ACC112 (cell line): ENCODE results near the gene DCAF15.
"Not testable (repeated sequence)": the region's sequence is repeated elsewhere in the genome, so short reads cannot be mapped to it uniquely, and the experiment has no call there.

Experiments
- H2AFZ ChIP-seq: fragments of 200-600 bp; sonication (generic); one replicate; pipeline ENCODE4 v1.6.0; 2017; ENCODE audit warnings: antibody characterized with exemption, low read length; ENCODE audit not compliant: unreplicated experiment
- H3K27ac ChIP-seq: fragments of 200-600 bp; sonication (generic); 2 replicates; pipeline ENCODE4 v1.5.1; 2014; ENCODE audit warnings: low read depth, mild to moderate bottlenecking, antibody characterized with exemption, low read length, moderate library complexity
- H3K27me3 ChIP-seq: fragments of 200-600 bp; sonication (generic); 2 replicates; pipeline ENCODE4 v1.6.1; 2014; ENCODE audit warnings: mild to moderate bottlenecking, antibody characterized with exemption, low read length, moderate library complexity, mixed read lengths; ENCODE audit not compliant: insufficient read depth
- H3K36me3 ChIP-seq: fragments of 200-600 bp; sonication (generic); 2 replicates; pipeline ENCODE4 v1.6.1; 2016; ENCODE audit warnings: mild to moderate bottlenecking, antibody characterized with exemption, low read length, moderate library complexity, mixed read lengths; ENCODE audit not compliant: insufficient read depth
- H3K4me1 ChIP-seq: fragments of 200-600 bp; sonication (generic); one replicate; pipeline ENCODE4 v1.6.1; 2016; ENCODE audit warnings: low read length, mixed read lengths; ENCODE audit not compliant: insufficient read depth, unreplicated experiment, control insufficient read depth
- H3K4me3 ChIP-seq: fragments of 200-600 bp; sonication (generic); 2 replicates; pipeline ENCODE4 v1.5.1; 2014; ENCODE audit warnings: mild to moderate bottlenecking, low read depth, low read length
- H3K79me2 ChIP-seq: fragments of 200-600 bp; sonication (generic); one replicate; pipeline ENCODE4 v1.6.0; 2016; ENCODE audit warnings: low read length; ENCODE audit not compliant: control insufficient read depth, unreplicated experiment, insufficient read depth

Gene DCAF15

DNA sequence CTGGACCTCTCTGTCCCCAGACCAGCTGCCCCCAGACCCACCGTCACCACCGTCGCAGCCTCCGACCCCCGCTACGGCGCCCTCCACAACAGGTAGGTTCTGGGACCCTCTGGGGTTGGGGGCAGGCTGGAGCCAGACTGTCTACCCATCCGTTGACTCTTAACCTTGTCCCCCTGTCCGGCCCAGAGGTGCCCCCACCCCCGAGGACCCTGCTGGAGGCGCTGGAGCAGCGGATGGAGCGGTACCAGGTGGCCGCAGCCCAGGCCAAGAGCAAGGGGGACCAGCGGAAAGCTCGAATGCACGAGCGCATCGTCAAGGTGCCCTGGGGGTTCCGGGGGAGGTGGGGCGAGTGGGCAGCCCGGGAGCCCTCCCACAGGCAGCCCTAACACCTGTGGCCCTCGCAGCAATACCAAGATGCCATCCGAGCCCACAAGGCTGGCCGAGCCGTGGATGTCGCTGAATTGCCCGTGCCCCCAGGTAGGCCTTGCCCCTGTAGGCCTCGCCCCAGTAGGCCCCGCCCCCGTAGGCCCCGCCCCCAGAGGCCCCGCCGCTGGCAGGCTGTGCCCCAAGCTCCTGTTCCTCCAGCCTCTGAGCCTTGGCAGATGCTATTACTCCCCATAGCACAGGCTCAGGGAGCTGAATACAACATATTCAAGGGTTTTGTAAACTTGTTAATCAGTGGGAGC is 33.4 kb upstream of the DCAF15 start:
- H3K4me3 ChIP-seq, result no peak overlapping the region
- H2AFZ ChIP-seq, result no peak overlapping the region
- no peaks in the 10 kb centered on the region for H3K27me3 ChIP-seq
- H3K27ac ChIP-seq, result no peak overlapping the region
- H3K4me1 ChIP-seq, result no peaks in the 10 kb centered on the region
- peaks cover 17% of the 10 kb centered on the region for H3K36me3 ChIP-seq
- H3K79me2 ChIP-seq, result no peaks in the 10 kb centered on the region

- peaks cover 17% of the 10 kb centered on the region for H3K36me3 ChIP-seq
- H3K79me2 ChIP-seq, result no peaks in the 10 kb centered on the region
- no peaks in the 10 kb centered on the region for H3K27me3 ChIP-seq
- no peaks in the 10 kb centered on the region for H3K4me1 ChIP-seq
- H3K4me3 ChIP-seq, result no peak overlapping the region
- H2AFZ ChIP-seq, result no peak overlapping the region
- no peak overlapping the region for H3K27ac ChIP-seq
Observed at GRCh38 chr19:13920524-13920923, 31.8 kb upstream of the DCAF15 start.

- Histone ChIP-seq H3K36me3 (peaks cover 17% of the 10 kb centered on the region), H3K79me2 (no peaks in the 10 kb centered on the region), H3K4me3 (no peak overlapping the region), H3K27me3 (no peaks in the 10 kb centered on the region), H3K27ac (no peak overlapping the region), H3K4me1 (no peaks in the 10 kb centered on the region), H2AFZ (no peak overlapping the region)
Observed at GRCh38 chr19:13920940-13921747, 31.2 kb upstream of the DCAF15 start.

DNA sequence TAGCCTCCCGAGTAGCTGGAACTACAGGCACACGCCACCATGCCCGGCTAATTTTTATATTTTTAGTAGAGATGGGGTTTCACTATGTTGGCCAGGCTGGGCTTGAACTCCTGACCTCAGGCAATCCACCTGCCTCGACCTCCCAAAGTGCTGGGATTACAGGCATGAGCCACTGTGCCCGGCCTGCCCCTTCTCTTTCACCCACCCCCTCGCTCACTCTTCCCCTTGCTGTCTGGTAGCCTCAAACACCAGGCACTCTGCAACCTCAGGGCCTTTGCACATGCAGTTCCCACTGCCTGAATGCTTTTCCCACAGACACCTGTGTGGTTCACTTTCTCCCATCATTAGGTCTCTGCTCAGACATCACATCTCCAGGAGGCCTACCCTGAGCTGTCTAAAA is 30.2 kb upstream of the DCAF15 start:
- peaks cover 17% of the 10 kb centered on the region for H3K36me3 ChIP-seq
- H3K27ac ChIP-seq, H3K4me3 ChIP-seq: not testable (repeated sequence)

GRCh38 chr19:13923194-13923987 is 28.9 kb upstream of the DCAF15 start:
- H3K27me3 ChIP-seq, result no peaks in the 10 kb centered on the region
- H3K27ac ChIP-seq, result no peak overlapping the region
- peaks cover 17% of the 10 kb centered on the region for H3K36me3 ChIP-seq
- no peak overlapping the region for H3K4me3 ChIP-seq
- H3K4me1 ChIP-seq, result no peaks in the 10 kb centered on the region
- H3K79me2 ChIP-seq, result no peaks in the 10 kb centered on the region
- no peak overlapping the region for H2AFZ ChIP-seq

More for the DNA sequence above, 30.2 kb upstream of the DCAF15 start:
- H3K79me2 ChIP-seq, H3K27me3 ChIP-seq, H3K4me1 ChIP-seq, H2AFZ ChIP-seq: not testable (repeated sequence)

- Histone ChIP-seq H3K4me3 (no peak overlapping the region), H3K4me1 (no peaks in the 10 kb centered on the region), H3K79me2 (no peaks in the 10 kb centered on the region), H2AFZ (no peak overlapping the region), H3K36me3 (peaks cover 8% of the 10 kb centered on the region), H3K27ac (no peak overlapping the region), H3K27me3 (no peaks in the 10 kb centered on the region)
Observed at GRCh38 chr19:13926010-13926409, 26.3 kb upstream of the DCAF15 start.

DNA sequence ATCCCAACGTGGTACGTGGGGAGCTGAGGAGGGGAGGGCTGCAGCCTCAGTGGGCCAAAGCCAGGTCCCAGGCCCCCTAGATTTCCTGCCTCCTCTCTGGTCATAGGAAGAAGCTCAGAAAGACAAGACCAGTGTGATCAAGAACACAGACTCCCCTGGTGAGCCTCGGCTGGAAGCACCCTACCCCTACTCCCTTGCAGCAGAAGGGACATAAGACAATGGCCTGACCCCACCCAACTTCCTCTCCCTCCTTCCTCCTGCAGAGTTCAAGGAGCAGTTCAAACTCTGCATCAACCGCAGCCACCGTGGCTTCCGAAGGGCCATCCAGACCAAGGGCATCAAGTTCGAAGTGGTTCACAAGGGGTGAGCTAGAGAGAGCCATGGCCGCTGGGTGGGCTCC is 25.6 kb upstream of the DCAF15 start:
- H3K27ac ChIP-seq, result no peak overlapping the region
- no peaks in the 10 kb centered on the region for H3K27me3 ChIP-seq
- no peak overlapping the region for H3K4me3 ChIP-seq
- no peak overlapping the region for H2AFZ ChIP-seq
- H3K79me2 ChIP-seq, result no peaks in the 10 kb centered on the region
- H3K4me1 ChIP-seq, result no peaks in the 10 kb centered on the region
- H3K36me3 ChIP-seq, result peaks cover 1% of the 10 kb centered on the region; the same call in 1 of the 2 replicates

DNA sequence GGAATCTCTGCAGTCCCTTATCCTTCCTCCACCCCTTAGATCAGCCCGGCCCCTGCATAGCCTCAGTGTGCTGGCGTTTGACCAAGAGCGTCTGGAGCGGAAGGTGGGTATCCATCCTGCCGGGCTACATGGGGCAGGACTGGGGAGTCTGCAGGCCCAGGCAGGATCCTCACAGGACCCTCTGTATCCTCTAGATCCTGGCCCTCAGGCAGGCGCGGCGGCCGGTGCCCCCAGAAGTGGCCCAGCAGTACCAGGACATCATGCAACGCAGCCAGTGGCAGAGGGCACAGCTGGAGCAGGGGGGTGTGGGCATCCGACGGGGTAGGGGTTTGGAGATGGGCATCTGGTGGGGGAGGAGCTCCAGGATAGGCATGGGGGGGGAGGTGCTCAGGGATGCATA is 23.0 kb upstream of the DCAF15 start:
- Histone ChIP-seq H3K27ac (no peak overlapping the region), H3K36me3 (no peaks in the 10 kb centered on the region), H3K79me2 (no peaks in the 10 kb centered on the region), H3K4me1 (no peaks in the 10 kb centered on the region), H2AFZ (no peak overlapping the region), H3K4me3 (no peak overlapping the region), H3K27me3 (no peaks in the 10 kb centered on the region)

GRCh38 chr19:13929956-13930355 is 22.4 kb upstream of the DCAF15 start:
- no peak overlapping the region for H3K4me3 ChIP-seq
- H3K36me3 ChIP-seq, result no peaks in the 10 kb centered on the region
- no peaks in the 10 kb centered on the region for H3K79me2 ChIP-seq
- no peak overlapping the region for H3K27ac ChIP-seq
- H2AFZ ChIP-seq, result no peak overlapping the region
- no peaks in the 10 kb centered on the region for H3K4me1 ChIP-seq
- H3K27me3 ChIP-seq, result no peaks in the 10 kb centered on the region

- H3K27me3 ChIP-seq, result no peaks in the 10 kb centered on the region
- no peaks in the 10 kb centered on the region for H3K79me2 ChIP-seq
- H3K36me3 ChIP-seq, result no peaks in the 10 kb centered on the region
- H2AFZ ChIP-seq, result no peak overlapping the region
- H3K27ac ChIP-seq, result no peak overlapping the region
- no peak overlapping the region for H3K4me3 ChIP-seq
- no peaks in the 10 kb centered on the region for H3K4me1 ChIP-seq
Observed at GRCh38 chr19:13930402-13930801, 21.9 kb upstream of the DCAF15 start.
